Measurements from ENCODE around the gene BAHCC1. TPM values are rescaled to one million over a fixed set of nuclear protein-coding genes. Genes with fewer than 3 reads are reported as not detected.
A peak's percentile ranks its signal among the peaks of the same experiment; 100 is the strongest.

Gene BAHCC1
- total RNA-seq, 1 experiment from 2014 or later = 3.1 TPM

- H2BK20ac ChIP-seq (ENCODE audit: low read depth, low read length, poor library complexity, severe bottlenecking) = no peak overlapping the region
- H3K23me2 ChIP-seq (ENCODE audit: insufficient read length, low read depth, low read length, poor library complexity, severe bottlenecking) = no peaks in the 10 kb centered on the region
- no peaks in the 10 kb centered on the region; a peak in 1 of 5 replicates for H3K9me3 Mint-ChIP-seq
- peak; percentile 37 for DNase-seq
- no CpG with 5 or more reads among the region's 12 CpGs for WGBS (ENCODE audit: extremely low coverage, insufficient read length, low lambda C conversion rate)
- peaks cover 0 to 7% of the 10 kb centered on the region in 2 experiments; a peak in 2 of 4 replicates for H3K4me1 Mint-ChIP-seq
- H3K27me3 ChIP-seq (ENCODE audit: insufficient read depth, low read length) = no peaks in the 10 kb centered on the region
- H3K4me3 Mint-ChIP-seq = no peak overlapping the region
- no peak overlapping the region for H3K9ac ChIP-seq (ENCODE audit: extremely low read depth, insufficient read length, low read length)
- H4K8ac ChIP-seq (replicated peaks; ENCODE audit: insufficient read length, low read depth, low read length) = no peak overlapping the region
- no peak overlapping the region for H3K4ac ChIP-seq (ENCODE audit: low read depth, low read length)
- H4K91ac ChIP-seq (ENCODE audit: insufficient read length, low read depth, low read length) = no peak overlapping the region
- no peak overlapping the region for H2BK12ac ChIP-seq (ENCODE audit: insufficient read length, low read depth, low read length)
- H3K27me3 Mint-ChIP-seq (ENCODE audit: low read depth) = peaks cover 11% of the 10 kb centered on the region
- H2BK120ac ChIP-seq (ENCODE audit: low read depth, low read length, poor library complexity, severe bottlenecking) = no peak overlapping the region
- H2AK5ac ChIP-seq (ENCODE audit: insufficient read length, low read length) = no peak overlapping the region
- no peak overlapping the region for H3K23ac ChIP-seq (ENCODE audit: insufficient read length, low read depth, low read length)
- no peaks in the 10 kb centered on the region for H3K79me1 ChIP-seq (ENCODE audit: insufficient read depth, low read depth, low read length, poor library complexity, severe bottlenecking)
- 0 out of 7 replicates have a peak overlapping the region, but pooled peaks of 1 of the 3 experiments have one; percentile 9 for H3K27ac Mint-ChIP-seq
- no peak overlapping the region for H2BK15ac ChIP-seq (ENCODE audit: low read depth, low read length)
- H3K18ac ChIP-seq (ENCODE audit: insufficient read length, low read depth, low read length) = no peak overlapping the region
- no peak overlapping the region for H4K5ac ChIP-seq (ENCODE audit: insufficient read length, low read depth, low read length)
- TF ChIP-seq CTCF (conservative IDR thresholded peaks at IDR 0.05) = no peak
- H3K14ac ChIP-seq (ENCODE audit: insufficient read depth, low read length) = no peak overlapping the region
- H3T11ph ChIP-seq (ENCODE audit: low read length) = no peak overlapping the region
- H2BK5ac ChIP-seq (ENCODE audit: insufficient read length, low read length) = no peak overlapping the region
- H3K36me3 Mint-ChIP-seq (ENCODE audit: insufficient read depth in 1 of 3, low read depth in 3 of 3) = no peaks in the 10 kb centered on the region
- H3K4me2 ChIP-seq (ENCODE audit: insufficient read depth, insufficient read length, low read length) = no peak overlapping the region
- H3K4me1 ChIP-seq (ENCODE audit: insufficient read depth, low read length) = no peaks in the 10 kb centered on the region
- H3K79me2 ChIP-seq (ENCODE audit: insufficient read depth, low read length) = no peaks in the 10 kb centered on the region
- no peaks in the 10 kb centered on the region for H3K9me3 ChIP-seq (ENCODE audit: control insufficient read depth, low read depth, low read length)
- H3K27ac ChIP-seq (ENCODE audit: insufficient read length, low read depth, low read length) = no peak overlapping the region
- H3K56ac ChIP-seq (ENCODE audit: insufficient read length, low read depth, low read length) = no peak overlapping the region
- H2AFZ ChIP-seq (ENCODE audit: low read length) = no peak overlapping the region
- H4K20me1 ChIP-seq (ENCODE audit: control insufficient read depth, insufficient read depth, insufficient read length) = no peaks in the 10 kb centered on the region
Observed at GRCh38 chr17:81502471-81503017, 107.3 kb downstream of the BAHCC1 start.
